ENCODE data around the gene ADCK2. TPM values are rescaled to one million over a fixed set of nuclear protein-coding genes. Genes with fewer than 3 reads are reported as not detected.
A peak's percentile ranks its signal among the peaks of the same experiment; 100 is the strongest.
"Not testable (repeated sequence)": the region's sequence is repeated elsewhere in the genome, so short reads cannot be mapped to it uniquely, and the experiment has no call there.

The ADCK2 gene
- total RNA-seq, 1 donor from 2014 or later, result 20.2 TPM

DNA sequence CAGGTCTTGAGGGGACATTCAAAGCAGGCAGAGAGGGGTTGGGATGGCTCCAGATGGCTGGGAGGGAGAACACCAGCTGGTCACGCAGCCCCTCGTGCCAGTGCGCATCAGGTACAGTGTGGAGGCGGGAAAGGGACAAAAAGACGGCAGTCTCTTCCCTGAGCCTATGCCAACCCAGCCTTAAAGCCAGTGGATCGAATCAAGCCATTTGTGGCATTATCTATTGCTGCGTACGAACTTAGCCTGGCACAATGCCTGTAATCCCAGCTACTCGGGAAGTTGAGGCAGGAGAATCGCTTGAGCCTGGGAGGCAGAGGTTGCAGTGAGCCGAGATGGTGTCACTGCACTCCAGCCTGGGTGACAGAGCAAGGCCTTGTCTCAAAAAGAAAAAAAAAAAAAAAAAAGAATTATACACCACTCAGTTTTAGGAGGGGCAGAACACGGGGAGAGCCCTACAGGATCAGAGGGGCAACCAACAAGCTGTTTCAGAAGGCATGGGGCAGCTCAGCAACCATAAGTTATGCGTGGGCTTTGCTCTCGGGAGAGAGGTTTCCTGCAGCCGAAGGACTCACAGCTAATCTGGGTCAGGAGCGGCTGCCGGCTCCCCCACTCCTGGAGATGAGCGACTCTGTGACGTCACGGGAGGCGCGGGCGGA, 23.4 kb downstream of the ADCK2 start:
- ATAC-seq, result no peak

DNA sequence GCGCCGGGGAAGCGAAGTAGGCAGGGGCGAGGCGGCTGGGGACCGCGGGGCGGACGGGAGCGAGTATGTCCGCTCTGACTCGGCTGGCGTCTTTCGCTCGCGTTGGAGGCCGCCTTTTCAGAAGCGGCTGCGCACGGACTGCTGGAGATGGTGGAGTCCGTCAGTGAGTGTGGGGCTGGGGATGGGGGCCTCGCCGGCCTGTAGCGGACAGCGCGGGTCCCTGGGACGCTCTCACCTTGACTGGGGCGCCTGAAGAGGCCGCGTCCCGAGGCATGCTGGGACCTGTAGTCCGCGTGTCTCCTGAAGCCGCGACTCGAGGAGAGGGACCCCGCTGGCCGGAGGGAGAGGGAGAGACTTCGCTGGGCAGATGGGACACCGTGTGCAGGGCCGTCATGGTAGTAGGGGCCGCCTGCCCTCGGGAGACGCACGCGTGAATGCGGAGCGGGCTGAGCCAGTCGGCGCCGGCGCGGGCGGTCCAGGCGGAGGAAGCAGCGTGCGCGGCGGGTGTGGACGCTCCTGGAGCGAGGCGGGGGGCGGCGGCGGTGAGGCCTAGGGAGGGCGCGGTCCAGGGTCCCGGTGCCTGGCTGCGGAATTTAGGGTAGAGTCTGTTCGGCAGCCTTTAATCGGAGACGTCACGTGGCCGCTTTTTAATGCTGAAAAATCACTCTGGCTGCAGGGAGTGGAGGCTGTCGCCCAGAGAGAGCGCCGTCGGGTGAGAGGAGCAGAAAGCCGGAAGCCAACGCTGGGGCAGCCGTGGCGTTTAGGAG, 24.1 kb downstream of the ADCK2 start, which contains the start of gene NDUFB2:
Gene NDUFB2 (plus strand): TSS at position 29 of the 767 bp plus-strand sequence. CDS start 37 bp downstream, at position 66.
- ATAC-seq, result peak; percentile 97

DNA sequence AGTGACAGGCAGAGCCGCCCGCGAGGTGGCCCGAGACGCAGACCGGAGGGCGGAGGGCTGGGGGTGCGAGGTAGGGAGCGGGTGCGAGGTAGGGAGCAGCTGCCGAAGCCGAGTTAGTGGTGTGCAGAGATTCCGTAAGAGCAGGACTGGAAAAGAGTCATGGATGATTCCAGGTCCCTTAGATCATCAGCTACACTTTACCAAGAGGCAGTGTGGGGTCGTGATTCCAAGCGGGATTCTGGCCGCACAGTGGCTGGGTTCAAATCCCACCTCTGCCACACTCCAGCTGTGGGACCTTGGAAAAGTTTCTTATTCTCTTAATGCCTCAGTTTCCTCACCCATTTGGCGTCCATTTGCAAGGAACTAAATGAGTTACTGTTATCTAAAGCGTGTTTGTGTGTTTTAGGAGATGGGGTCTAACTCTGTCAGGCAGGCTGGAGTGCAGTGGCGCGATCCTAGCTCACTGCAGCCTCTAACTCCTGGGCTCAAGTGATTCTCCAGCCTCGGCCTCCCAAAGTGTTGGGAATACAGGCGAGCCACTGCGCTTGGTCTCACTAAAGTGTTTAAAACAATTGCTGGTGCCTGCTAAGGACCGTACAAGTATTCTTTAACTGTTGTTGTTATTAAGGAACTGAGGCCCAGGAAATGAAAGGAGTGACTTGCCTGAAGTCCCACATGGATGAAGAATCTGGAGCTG, 24.9 kb downstream of the ADCK2 start:
- no peak for ATAC-seq

DNA sequence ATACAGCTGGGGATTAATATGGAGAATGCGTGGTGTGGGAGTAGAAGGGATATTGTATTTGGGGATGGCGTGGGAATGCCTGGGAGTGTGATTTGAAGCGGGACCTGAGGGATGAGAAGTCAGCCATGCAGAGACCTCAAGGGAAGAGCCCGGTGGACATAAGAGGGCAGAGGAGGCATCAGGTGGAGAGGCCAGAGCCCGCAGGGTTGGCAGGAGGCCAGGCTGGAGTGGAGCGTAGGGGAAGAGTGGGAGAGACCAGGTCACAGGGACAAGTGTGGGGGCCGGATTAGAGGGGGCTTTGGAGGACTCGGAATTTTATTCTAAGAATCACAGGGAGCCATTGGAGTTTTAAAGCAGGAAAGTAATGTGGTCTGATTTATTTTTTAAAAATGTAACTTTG, 25.7 kb downstream of the ADCK2 start:
- no peak for ATAC-seq

DNA sequence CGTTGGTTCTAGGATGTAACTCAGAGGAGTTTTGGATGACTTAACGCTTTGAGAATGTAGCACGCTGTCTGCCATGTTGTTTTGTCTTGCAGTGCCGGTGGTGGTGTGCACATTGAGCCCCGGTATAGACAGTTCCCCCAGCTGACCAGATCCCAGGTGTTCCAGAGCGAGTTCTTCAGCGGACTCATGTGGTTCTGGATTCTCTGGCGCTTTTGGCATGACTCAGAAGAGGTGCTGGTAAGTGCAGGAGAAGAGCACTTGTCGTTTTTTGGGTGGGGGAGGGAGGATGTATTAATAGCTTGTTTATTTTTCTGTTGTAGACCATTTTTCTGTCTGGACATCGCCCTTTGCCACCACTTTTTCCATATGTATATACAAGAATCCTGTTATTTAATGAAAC, 30.0 kb downstream of the ADCK2 start:
- ATAC-seq, result no peak

DNA sequence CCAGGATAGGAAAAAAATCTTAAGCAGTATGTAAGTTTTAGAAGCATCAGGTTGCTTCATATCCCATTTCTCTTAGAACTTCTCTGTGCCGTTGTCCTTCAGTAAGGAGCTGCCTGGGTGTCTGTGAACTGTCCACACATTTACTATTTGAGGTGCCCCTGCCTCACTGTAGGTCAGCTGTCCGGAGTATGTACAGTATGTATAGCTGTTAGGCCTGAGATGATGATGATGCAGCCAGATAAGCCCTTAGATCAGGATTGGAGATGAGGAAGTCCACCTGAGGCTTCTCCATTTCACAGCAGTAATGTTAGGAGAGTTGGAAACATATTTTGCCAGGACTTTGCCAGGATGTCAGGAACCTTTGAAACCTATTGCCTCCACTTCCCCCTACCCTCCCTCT, 31.5 kb downstream of the ADCK2 start:
- no peak for ATAC-seq

DNA sequence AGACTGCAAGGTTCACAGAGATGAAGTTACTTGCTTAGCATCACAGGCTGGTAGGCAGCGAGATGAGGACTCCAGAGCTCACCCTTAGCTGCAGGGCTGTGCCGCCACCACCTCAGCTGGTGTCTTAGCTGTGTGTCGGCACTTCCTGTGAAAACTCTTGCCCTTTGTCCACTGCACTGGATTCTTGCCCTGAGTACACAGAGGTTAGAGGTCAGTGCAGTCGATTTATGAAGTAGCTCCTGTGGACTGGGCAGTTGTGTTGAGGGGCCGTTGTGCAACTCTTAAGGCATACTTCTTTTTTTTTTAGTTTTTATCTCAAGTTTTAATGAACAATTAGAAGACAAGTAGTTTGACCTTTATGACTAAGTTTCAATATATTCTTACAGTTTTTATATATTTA, 34.4 kb downstream of the ADCK2 start:
- no peak for ATAC-seq

DNA sequence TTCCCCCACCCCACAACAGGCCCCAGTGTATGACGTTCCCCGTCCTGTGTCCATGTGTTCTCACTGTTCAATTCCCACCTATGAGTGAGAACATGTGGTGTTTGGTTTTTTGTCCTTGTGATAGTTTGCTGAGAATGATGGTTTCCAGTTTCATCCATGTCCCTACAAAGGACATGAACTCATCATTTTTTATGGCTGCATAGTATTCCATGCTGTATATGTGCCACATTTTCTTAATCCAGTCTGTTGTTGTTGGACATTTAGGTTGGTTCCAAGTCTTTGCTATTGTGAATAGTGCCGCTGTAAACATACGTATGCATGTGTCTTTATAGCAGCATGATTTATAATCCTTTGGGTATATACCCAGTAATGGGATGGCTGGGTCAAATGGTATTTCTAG, 36.0 kb downstream of the ADCK2 start:
- not testable (repeated sequence) for ATAC-seq

DNA sequence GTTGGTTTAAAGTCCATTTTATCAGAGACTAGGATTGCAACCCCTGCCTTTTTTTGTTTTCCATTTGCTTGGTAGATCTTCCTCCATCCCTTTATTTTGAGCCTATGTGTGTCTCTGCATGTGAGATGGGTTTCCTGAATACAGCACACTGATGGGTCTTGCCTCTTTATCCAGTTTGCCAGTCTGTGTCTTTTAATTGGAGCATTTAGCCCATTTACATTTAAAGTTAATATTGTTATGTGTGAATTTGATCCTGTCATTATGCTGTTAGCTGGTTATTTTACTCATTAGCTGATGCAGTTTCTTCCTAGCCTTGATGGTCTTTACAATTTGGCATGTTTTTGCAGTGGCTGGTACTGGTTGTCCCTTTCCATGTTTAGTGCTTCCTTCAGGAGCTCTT, 39.6 kb downstream of the ADCK2 start:
- not testable (repeated sequence) for ATAC-seq

DNA sequence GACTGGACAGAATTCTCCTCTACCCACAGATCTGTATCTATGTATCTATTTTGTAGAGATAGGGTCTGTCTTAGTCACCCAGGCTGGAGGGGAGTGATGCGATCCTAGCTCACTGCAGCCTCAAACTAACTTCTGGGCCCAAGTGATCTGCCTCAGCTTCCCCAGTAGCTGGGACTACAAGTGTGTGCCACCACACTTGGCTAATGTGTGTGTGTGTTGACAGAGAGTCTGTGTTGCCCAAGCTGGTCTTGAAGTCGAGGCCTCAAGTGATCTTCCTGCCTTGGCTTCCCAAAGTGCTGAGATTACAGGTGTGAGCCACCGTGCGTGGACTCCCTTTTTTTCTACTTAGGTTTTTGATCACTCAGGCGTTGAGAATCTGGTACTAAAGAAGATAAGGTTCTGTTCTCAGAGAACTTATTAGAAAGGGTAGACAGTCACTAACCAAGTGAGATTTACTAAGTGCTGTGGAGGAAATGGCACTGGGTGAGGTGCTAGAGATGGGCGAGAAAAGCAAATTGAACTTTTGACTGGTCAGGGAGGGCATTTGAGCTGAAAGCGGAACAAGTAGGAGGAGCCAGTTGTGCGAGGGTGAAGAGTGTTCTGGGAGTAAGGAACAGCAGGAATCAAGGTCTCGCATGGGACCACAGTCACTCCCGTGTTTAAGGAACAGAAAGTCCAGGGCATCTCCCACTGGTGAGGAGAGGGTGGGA, 41.7 kb downstream of the ADCK2 start:
- no peak for ATAC-seq

DNA sequence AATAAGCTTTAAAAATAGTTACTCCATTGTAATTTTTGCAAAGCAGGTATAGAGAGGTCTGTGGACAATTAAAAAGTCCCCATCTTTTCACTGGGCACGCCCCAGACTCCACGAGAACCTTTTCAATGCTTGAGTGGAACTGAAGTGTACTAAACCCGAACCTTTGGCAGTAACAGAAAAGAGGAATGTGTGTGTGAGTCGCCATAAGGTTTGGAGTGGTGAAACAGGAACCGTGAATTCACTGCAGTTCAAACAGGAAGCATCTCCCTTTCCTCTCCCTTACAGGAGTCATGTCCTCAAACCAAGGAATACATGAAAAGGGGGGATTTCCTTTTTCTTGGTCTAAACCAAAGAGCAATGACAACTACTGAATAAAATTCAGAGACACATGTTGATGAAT, 47.0 kb downstream of the ADCK2 start:
- peak; percentile 15 for ATAC-seq

DNA sequence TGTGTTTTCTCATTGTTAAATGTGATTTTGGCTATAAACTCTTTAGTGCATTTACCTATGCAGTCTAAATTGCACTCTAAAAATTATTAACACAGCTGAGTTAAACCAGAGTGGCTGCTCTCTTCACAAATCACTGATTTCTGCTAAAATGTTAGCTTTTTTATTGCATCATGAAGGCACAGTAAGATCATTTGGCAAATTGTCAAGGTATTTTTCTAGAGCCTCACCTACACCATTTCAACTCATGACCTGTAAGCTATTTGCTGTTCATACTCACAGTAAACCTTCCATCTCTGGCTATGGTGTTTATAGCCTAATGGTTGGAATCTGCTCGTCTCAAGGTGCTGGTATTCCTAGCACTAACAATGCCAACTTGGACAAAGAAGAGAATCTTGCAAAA, 49.5 kb downstream of the ADCK2 start:
- no peak for ATAC-seq

DNA sequence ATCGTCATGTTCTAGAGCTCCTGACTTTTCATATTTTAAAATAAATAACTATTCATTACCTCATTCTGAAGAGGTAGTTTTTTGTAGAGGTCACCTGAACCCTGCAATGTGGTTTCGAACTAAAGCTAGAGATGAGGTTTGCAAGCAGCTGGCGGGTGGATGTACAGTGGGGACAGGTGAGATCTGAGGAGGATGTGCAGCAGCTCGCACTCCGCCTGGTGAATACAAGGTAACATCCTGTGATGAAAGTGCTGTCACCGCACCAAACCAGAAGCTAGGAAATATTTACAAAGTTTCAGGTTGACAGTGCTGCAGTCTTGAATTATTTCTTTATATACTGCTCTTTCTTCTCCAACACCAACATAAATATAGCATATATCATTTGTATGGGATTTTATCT, 50.3 kb downstream of the ADCK2 start:
- ATAC-seq, result no peak

DNA sequence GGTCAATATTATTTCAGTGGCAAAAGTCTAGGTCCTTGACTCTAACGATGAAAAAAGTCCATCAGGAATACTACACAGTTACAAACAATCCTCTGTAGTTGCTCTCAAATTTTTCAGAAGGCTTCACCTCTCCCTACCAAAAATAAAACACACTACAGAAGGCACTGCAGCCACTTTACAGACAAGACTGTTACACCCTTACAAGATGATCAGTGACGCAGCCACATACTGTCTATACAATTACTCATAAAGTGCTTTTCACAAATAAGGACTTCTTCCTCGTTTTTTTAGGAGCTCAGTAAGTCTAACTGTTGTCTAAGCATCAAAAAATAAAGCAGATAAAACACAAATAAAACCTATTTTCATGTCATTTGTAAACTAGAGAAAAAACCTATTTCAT, 50.8 kb downstream of the ADCK2 start:
- ATAC-seq, result no peak

DNA sequence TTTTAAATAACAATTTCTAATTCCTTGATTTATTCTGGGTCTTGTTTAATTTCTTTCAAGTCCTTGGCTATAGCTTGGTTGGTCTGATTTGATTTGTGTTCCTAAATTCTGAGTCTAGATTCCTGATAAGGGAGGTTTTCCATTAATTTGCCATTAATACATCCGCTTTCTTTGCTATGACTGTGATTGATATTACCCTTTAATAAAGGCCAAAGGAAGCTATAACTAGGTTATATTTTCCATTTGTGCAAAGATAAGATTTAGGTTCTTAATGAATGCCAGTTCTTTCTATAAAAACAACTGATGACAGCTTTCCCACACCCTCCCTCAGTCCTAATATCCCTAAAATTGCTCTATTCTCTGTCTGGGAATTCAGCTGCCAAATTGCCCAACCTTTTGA, 52.0 kb downstream of the ADCK2 start:
- ATAC-seq, result no peak

DNA sequence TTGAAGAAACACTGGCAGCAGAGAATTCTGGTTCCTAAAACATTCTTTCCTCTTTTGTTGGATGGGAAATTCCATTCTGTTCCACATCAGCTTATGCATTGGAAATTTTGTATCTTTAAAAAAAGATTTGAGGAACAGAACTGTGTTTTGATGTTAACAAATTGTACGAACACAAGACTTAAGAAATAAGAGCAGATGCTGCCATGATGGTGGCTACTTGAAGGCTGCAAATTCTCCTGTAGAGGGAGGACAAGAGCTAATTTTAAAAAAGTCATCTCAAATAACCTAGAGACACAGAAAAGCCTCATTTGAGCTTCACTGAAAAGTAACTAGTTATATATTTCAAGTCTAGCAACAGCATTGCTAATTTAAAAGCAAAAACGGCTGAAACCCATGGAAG, 53.5 kb downstream of the ADCK2 start:
- no peak for ATAC-seq

DNA sequence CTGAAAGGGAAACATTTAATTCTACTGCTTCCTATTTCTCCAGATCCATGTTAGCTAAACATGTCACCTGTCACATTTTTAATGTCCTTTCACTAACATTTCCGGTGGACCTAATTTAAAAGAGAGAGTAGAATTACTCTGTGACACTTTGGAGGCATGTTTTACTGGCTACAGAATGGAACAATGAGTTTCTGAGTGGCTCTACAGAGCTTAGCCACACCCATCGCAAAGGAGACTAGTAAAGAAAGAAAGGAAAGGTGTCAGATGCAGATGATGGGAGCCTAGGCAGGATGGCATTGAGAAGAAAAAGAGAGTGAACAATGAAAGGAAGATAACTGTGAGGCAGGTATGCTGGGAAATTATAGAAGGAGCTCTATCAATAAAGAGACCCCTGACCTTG, 59.7 kb downstream of the ADCK2 start:
- ATAC-seq, result no peak

DNA sequence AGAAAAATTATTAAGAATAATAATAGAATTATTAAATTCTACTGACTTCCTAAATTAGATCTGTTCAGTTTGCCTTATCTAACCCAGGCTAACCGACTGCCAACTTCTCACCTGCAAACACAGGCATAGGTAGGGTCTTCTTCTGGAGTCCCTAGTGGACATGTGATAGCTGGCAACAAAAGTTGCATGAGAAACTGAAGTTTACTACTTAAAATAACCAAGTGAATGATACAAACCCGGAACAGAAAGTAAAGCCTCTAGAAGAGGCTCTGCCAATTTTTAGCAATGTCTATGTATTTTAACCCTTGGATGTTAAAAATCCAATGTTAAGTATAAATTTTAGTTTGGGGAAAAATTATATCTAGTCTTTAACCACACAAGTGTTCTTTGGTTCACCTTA, 61.4 kb downstream of the ADCK2 start:
- no peak for ATAC-seq

DNA sequence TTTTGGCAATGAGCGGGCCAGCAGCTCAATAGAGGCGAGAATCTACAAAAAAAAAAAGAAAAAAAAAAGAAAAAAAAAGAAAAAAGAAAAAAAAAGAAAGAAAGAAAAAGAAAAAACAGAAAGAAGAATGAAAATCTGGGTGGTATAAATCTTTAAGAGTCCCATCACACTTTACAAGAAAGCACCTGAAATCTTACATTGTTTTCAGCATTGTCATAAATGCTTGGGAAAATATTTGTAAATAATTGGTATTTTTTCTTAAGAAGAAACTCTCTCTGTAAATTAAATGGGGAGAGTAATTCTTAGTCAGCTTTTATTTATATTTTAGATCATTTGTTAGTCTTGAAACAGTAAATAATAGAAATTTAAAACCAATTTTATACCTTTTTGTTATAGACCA, 62.0 kb downstream of the ADCK2 start:
- ATAC-seq, result no peak

DNA sequence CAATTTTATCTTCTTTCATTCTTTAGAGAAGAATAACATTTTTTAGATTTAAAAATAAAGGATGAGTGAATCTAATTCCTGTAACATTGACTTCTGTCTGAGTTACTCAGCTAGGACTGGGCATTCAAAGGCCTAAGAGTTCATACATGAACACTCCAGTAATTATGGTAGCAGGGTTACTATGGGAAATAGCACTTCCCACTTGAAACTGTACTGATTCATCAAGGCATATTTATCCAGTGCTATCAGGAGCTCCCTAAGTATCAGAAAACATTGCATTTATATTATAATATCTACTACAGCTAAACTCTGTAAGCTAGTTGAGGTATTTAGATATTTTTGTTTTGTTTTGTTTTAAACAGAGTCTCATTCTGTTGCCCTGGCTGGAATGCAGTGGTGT, 65.5 kb downstream of the ADCK2 start:
- ATAC-seq, result no peak

DNA sequence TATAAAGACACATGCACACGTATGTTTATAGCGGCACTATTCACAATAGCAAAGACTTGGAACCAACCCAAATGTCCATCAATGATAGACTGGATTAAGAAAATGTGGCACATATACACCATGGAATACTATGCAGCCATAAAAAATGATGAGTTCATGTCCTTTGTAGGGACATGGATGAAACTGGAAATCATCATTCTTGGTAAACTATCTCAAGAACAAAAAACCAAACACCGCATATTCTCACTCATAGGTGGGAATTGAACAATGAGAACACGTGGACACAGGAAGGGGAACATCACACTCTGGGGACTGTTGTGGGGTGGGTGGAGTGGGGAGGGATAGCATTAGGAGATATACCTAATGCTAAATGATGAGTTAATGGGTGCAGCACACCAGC, 70.5 kb downstream of the ADCK2 start:
- ATAC-seq, result not testable (repeated sequence)

DNA sequence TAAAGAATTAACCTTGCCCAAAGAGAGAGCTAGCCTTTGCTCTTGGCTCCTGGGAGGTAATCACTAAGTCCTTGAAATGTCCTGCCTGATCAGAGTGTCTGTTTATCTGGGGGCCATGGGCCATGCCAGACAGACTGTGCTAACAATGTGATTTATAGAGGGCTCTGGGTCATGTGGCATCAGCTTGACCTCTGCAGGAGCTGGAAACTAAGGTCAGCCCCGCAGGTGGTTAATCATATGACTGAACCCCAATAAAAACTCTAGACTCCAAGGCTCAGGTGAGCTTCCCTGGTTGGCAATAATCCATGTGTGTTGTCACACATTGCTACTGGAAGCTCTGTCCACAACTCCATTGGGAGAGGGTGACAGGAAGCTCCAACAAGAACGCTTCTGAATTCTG, 71.3 kb downstream of the ADCK2 start:
- ATAC-seq, result no peak

Data from esophagus mucosa (tissue), 1 donor.